ENCODE data around the gene RTCB. TPM values are rescaled to one million over a fixed set of nuclear protein-coding genes. Genes with fewer than 3 reads are reported as not detected.

RTCB gene
- total and polyA plus RNA-seq, 2 experiments from 2014 or later = 52.5 to 99.0 TPM

DNA sequence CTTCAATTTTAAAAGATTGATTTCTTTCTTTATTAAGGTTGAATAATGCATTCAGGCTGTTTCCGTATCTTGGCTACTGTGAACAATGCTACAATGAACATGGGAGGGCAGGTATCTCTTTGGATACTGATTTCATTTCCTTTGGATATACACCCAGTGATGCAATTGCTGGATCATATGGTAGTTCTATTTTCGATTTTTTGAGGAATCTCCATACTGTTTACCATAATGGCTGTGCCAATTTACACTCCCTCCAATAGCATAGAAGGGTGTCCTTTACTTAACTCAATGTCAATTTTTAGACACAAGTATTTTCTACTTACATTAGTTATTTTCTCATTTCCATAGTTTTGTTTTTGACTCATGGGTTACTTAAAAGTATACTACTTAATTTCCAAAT, 8.0 kb downstream of the RTCB start:
- H2AFZ ChIP-seq = no peak overlapping the region
- H3K4me2 ChIP-seq = no peak overlapping the region
- H3K27ac ChIP-seq (ENCODE audit: low read depth) = no peak overlapping the region
- no peak overlapping the region for H3K4me3 ChIP-seq
- H3K79me2 ChIP-seq (replicated peaks; ENCODE audit: insufficient read depth) = peaks cover 10% of the 10 kb centered on the region; the same call in 1 of the 2 replicates
- TF ChIP-seq JUNB (IDR thresholded peaks at IDR 0.05; ENCODE audit: unreplicated experiment) (no peak), ZNF114 (CRISPR knock-in tag; IDR thresholded peaks at IDR 0.05) (no peak), EZH2phosphoT487 (IDR thresholded peaks at IDR 0.05; ENCODE audit: unreplicated experiment) (no peak), EZH2 (IDR thresholded peaks at IDR 0.05; ENCODE audit: low read depth, unreplicated experiment) (no peak), STAT1 (IDR thresholded peaks at IDR 0.05; ENCODE audit: unreplicated experiment) (no peak), ZNF331 (CRISPR knock-in tag; IDR thresholded peaks at IDR 0.05; ENCODE audit: low read depth) (no peak), POLR2AphosphoS5 (IDR thresholded peaks at IDR 0.05; ENCODE audit: low read depth) (no peak)
- TF ChIP-seq, protein P1, sequence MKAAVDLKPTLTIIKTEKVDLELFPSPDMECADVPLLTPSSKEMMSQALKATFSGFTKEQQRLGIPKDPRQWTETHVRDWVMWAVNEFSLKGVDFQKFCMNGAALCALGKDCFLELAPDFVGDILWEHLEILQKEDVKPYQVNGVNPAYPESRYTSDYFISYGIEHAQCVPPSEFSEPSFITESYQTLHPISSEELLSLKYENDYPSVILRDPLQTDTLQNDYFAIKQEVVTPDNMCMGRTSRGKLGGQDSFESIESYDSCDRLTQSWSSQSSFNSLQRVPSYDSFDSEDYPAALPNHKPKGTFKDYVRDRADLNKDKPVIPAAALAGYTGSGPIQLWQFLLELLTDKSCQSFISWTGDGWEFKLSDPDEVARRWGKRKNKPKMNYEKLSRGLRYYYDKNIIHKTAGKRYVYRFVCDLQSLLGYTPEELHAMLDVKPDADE (IDR thresholded peaks at IDR 0.05) = no peak
- TF ChIP-seq, protein P2, sequence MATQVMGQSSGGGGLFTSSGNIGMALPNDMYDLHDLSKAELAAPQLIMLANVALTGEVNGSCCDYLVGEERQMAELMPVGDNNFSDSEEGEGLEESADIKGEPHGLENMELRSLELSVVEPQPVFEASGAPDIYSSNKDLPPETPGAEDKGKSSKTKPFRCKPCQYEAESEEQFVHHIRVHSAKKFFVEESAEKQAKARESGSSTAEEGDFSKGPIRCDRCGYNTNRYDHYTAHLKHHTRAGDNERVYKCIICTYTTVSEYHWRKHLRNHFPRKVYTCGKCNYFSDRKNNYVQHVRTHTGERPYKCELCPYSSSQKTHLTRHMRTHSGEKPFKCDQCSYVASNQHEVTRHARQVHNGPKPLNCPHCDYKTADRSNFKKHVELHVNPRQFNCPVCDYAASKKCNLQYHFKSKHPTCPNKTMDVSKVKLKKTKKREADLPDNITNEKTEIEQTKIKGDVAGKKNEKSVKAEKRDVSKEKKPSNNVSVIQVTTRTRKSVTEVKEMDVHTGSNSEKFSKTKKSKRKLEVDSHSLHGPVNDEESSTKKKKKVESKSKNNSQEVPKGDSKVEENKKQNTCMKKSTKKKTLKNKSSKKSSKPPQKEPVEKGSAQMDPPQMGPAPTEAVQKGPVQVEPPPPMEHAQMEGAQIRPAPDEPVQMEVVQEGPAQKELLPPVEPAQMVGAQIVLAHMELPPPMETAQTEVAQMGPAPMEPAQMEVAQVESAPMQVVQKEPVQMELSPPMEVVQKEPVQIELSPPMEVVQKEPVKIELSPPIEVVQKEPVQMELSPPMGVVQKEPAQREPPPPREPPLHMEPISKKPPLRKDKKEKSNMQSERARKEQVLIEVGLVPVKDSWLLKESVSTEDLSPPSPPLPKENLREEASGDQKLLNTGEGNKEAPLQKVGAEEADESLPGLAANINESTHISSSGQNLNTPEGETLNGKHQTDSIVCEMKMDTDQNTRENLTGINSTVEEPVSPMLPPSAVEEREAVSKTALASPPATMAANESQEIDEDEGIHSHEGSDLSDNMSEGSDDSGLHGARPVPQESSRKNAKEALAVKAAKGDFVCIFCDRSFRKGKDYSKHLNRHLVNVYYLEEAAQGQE (IDR thresholded peaks at IDR 0.05; ENCODE audit: unreplicated experiment) = no peak
- ATAC-seq (no peak), DNase-seq (ENCODE audit: low spot score) (no peak)
- Mint-ChIP-seq H3K27me3 (ENCODE audit: insufficient read depth, low read depth, poor library complexity) (no peaks in the 10 kb centered on the region), H3K4me1 (no peaks in the 10 kb centered on the region), H3K27ac (no peak overlapping the region), H3K36me3 (ENCODE audit: low read depth) (peaks cover 75% of the 10 kb centered on the region), H3K9me3 (no peaks in the 10 kb centered on the region), H3K4me3 (no peak overlapping the region)
- H3K36me3 ChIP-seq (ENCODE audit: insufficient read depth) = peaks cover 65% of the 10 kb centered on the region
- no peaks in the 10 kb centered on the region for H3F3A ChIP-seq (replicated peaks; ENCODE audit: low read depth)
- H3K27me3 ChIP-seq (ENCODE audit: insufficient read depth) = no peaks in the 10 kb centered on the region
- no peaks in the 10 kb centered on the region for H3K9me2 ChIP-seq (ENCODE audit: insufficient read depth)
- no peaks in the 10 kb centered on the region for H3K4me1 ChIP-seq (ENCODE audit: insufficient read depth)
- peaks cover 17% of the 10 kb centered on the region; the same call in 1 of the 2 replicates for H4K20me1 ChIP-seq (replicated peaks; ENCODE audit: insufficient read depth)

DNA sequence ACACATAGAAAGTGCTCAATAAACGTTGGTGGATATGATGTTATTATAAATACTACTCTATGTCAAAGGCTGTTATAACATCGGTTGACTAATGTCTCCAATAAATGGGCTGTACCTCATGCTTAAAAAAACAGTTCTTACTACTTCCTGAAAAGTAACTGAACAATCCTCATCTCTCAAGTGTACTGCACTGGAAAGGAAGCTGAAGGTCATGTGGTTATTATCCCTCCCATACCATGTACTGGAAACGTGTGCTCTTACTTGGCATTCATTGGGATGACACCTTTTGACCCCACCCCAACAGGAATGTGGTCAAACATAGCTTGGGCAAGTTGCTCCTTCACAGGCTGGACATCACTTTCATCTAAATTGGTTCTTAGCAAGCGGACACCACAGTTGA, 10.6 kb downstream of the RTCB start:
- Histone ChIP-seq H3K4me3 (no peak overlapping the region), H3K4me1 (ENCODE audit: insufficient read depth) (no peaks in the 10 kb centered on the region), H3K9me2 (ENCODE audit: insufficient read depth) (no peaks in the 10 kb centered on the region), H4K20me1 (replicated peaks; ENCODE audit: insufficient read depth) (peaks cover 29% of the 10 kb centered on the region; the same call in 1 of the 2 replicates), H2AFZ (no peak overlapping the region), H3K27ac (ENCODE audit: low read depth) (no peak overlapping the region), H3K79me2 (replicated peaks; ENCODE audit: insufficient read depth) (no peaks in the 10 kb centered on the region), H3K36me3 (ENCODE audit: insufficient read depth) (peaks cover 64% of the 10 kb centered on the region), H3K27me3 (ENCODE audit: insufficient read depth) (no peaks in the 10 kb centered on the region), H3F3A (replicated peaks; ENCODE audit: low read depth) (no peaks in the 10 kb centered on the region), H3K4me2 (no peak overlapping the region)
- Mint-ChIP-seq H3K4me1 (no peaks in the 10 kb centered on the region), H3K4me3 (no peak overlapping the region), H3K36me3 (ENCODE audit: low read depth) (peaks cover 64% of the 10 kb centered on the region), H3K9me3 (no peaks in the 10 kb centered on the region), H3K27me3 (ENCODE audit: insufficient read depth, low read depth, poor library complexity) (no peaks in the 10 kb centered on the region), H3K27ac (no peak overlapping the region)
- ATAC-seq (no peak), DNase-seq (ENCODE audit: low spot score) (no peak)
- TF ChIP-seq NANOG (IDR thresholded peaks at IDR 0.05; ENCODE audit: borderline replicate concordance) (no peak), STAT1 (IDR thresholded peaks at IDR 0.05; ENCODE audit: unreplicated experiment) (no peak), POLR2AphosphoS5 (IDR thresholded peaks at IDR 0.05; ENCODE audit: low read depth) (no peak)
- TF ChIP-seq, protein P3, sequence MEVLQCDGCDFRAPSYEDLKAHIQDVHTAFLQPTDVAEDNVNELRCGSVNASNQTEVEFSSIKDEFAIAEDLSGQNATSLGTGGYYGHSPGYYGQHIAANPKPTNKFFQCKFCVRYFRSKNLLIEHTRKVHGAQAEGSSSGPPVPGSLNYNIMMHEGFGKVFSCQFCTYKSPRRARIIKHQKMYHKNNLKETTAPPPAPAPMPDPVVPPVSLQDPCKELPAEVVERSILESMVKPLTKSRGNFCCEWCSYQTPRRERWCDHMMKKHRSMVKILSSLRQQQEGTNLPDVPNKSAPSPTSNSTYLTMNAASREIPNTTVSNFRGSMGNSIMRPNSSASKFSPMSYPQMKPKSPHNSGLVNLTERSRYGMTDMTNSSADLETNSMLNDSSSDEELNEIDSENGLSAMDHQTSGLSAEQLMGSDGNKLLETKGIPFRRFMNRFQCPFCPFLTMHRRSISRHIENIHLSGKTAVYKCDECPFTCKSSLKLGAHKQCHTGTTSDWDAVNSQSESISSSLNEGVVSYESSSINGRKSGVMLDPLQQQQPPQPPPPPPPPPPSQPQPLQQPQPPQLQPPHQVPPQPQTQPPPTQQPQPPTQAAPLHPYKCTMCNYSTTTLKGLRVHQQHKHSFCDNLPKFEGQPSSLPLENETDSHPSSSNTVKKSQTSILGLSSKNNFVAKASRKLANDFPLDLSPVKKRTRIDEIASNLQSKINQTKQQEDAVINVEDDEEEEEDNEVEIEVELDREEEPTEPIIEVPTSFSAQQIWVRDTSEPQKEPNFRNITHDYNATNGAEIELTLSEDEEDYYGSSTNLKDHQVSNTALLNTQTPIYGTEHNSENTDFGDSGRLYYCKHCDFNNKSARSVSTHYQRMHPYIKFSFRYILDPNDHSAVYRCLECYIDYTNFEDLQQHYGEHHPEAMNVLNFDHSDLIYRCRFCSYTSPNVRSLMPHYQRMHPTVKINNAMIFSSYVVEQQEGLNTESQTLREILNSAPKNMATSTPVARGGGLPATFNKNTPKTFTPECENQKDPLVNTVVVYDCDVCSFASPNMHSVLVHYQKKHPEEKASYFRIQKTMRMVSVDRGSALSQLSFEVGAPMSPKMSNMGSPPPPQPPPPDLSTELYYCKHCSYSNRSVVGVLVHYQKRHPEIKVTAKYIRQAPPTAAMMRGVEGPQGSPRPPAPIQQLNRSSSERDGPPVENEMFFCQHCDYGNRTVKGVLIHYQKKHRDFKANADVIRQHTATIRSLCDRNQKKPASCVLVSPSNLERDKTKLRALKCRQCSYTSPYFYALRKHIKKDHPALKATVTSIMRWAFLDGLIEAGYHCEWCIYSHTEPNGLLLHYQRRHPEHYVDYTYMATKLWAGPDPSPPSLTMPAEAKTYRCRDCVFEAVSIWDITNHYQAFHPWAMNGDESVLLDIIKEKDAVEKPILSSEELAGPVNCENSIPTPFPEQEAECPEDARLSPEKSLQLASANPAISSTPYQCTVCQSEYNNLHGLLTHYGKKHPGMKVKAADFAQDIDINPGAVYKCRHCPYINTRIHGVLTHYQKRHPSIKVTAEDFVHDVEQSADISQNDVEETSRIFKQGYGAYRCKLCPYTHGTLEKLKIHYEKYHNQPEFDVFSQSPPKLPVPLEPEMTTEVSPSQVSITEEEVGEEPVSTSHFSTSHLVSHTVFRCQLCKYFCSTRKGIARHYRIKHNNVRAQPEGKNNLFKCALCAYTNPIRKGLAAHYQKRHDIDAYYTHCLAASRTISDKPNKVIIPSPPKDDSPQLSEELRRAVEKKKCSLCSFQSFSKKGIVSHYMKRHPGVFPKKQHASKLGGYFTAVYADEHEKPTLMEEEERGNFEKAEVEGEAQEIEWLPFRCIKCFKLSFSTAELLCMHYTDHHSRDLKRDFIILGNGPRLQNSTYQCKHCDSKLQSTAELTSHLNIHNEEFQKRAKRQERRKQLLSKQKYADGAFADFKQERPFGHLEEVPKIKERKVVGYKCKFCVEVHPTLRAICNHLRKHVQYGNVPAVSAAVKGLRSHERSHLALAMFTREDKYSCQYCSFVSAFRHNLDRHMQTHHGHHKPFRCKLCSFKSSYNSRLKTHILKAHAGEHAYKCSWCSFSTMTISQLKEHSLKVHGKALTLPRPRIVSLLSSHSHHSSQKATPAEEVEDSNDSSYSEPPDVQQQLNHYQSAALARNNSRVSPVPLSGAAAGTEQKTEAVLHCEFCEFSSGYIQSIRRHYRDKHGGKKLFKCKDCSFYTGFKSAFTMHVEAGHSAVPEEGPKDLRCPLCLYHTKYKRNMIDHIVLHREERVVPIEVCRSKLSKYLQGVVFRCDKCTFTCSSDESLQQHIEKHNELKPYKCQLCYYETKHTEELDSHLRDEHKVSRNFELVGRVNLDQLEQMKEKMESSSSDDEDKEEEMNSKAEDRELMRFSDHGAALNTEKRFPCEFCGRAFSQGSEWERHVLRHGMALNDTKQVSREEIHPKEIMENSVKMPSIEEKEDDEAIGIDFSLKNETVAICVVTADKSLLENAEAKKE (CRISPR knock-in tag; IDR thresholded peaks at IDR 0.05) = no peak
